ENCODE measurements around the gene EXOC3L1.
A peak's percentile ranks its signal among the peaks of the same experiment; 100 is the strongest.

The EXOC3L1 gene

GRCh38 chr16:67192781-67193361 is 2.9 kb upstream of the EXOC3L1 start:
- TF ChIP-seq POLR2AphosphoS5 (IDR thresholded peaks at IDR 0.05; ENCODE audit: low read depth, low read length) (no peak), REST (IDR thresholded peaks at IDR 0.05; ENCODE audit: insufficient read depth in 1 of 2, low read depth in 2 of 2, low read length in 2 of 2) (no peak), SIN3A (IDR thresholded peaks at IDR 0.05; ENCODE audit: borderline replicate concordance, insufficient read depth, low read length) (no peak), TAF1 (IDR thresholded peaks at IDR 0.05; ENCODE audit: borderline replicate concordance, insufficient read depth, low read length) (no peak), FOXP2 (optimal IDR thresholded peaks at IDR 0.05; ENCODE audit: borderline replicate concordance, extremely low read depth, extremely low read length, insufficient read depth) (no peak)

- TF ChIP-seq SIN3A (IDR thresholded peaks at IDR 0.05; ENCODE audit: borderline replicate concordance, insufficient read depth, low read length) (no peak), REST (IDR thresholded peaks at IDR 0.05; ENCODE audit: insufficient read depth in 1 of 2, low read depth in 2 of 2, low read length in 2 of 2) (no peak), TAF1 (IDR thresholded peaks at IDR 0.05; ENCODE audit: borderline replicate concordance, insufficient read depth, low read length) (0 out of 2 replicates have a peak, but pooled peaks have one; percentile 54), FOXP2 (optimal IDR thresholded peaks at IDR 0.05; ENCODE audit: borderline replicate concordance, extremely low read depth, extremely low read length, insufficient read depth) (no peak), POLR2AphosphoS5 (IDR thresholded peaks at IDR 0.05; ENCODE audit: low read depth, low read length) (peak; percentile 49; the same call in 1 of the 2 replicates)
Observed at GRCh38 chr16:67191995-67192681, 2.2 kb upstream of the EXOC3L1 start, which contains the start of gene E2F4. Gene E2F4 (plus strand): TSS chr16:67192155. CDS start chr16:67192228, 73 bp downstream.

GRCh38 chr16:67191411-67191994 is 1.6 kb upstream of the EXOC3L1 start:
- TF ChIP-seq POLR2AphosphoS5 (IDR thresholded peaks at IDR 0.05; ENCODE audit: low read depth, low read length) (no peak), SIN3A (IDR thresholded peaks at IDR 0.05; ENCODE audit: borderline replicate concordance, insufficient read depth, low read length) (no peak), REST (IDR thresholded peaks at IDR 0.05; ENCODE audit: insufficient read depth in 1 of 2, low read depth in 2 of 2, low read length in 2 of 2) (no peak), FOXP2 (optimal IDR thresholded peaks at IDR 0.05; ENCODE audit: borderline replicate concordance, extremely low read depth, extremely low read length, insufficient read depth) (no peak), TAF1 (IDR thresholded peaks at IDR 0.05; ENCODE audit: borderline replicate concordance, insufficient read depth, low read length) (no peak)

GRCh38 chr16:67190448-67191399 is 788 bp upstream of the EXOC3L1 start:
- TF ChIP-seq POLR2AphosphoS5 (IDR thresholded peaks at IDR 0.05; ENCODE audit: low read depth, low read length) (no peak), FOXP2 (optimal IDR thresholded peaks at IDR 0.05; ENCODE audit: borderline replicate concordance, extremely low read depth, extremely low read length, insufficient read depth) (no peak), SIN3A (IDR thresholded peaks at IDR 0.05; ENCODE audit: borderline replicate concordance, insufficient read depth, low read length) (no peak), REST (IDR thresholded peaks at IDR 0.05; ENCODE audit: insufficient read depth in 1 of 2, low read depth in 2 of 2, low read length in 2 of 2) (no peak), TAF1 (IDR thresholded peaks at IDR 0.05; ENCODE audit: borderline replicate concordance, insufficient read depth, low read length) (no peak)
